RWPE2 (cell line): ENCODE results near the gene PSMB7.

Source experiments
- ATAC-seq: fragments of 200-7000 bp; cut with Tn5 transposase; 3 replicates; pipeline ENCODE4 v1.9.1; 2021; ENCODE audit warnings: low read depth
- DNase-seq: peaks from one replicate; pipeline ENCODE4 v3.0.0-alpha.2; 2020; ENCODE audit warnings: low spot score
- H3K27ac ChIP-seq: fragments of 450-650 bp; 2 replicates; pipeline ENCODE4 v1.5.1; 2017; ENCODE audit warnings: mild to moderate bottlenecking; ENCODE audit not compliant: poor library complexity, severe bottlenecking
- H3K27me3 ChIP-seq: fragments of 250-450 bp; sonication (Bioruptor Pico); 2 replicates; pipeline ENCODE4 v1.5.1; 2021; ENCODE audit warnings: mild to moderate bottlenecking, moderate library complexity; ENCODE audit not compliant: insufficient read depth, poor library complexity, severe bottlenecking
- H3K36me3 ChIP-seq: fragments of 250-450 bp; sonication (Bioruptor Pico); 2 replicates; pipeline ENCODE4 v1.5.1; 2020; ENCODE audit warnings: low read depth, mild to moderate bottlenecking, moderate library complexity
- H3K4me1 ChIP-seq: fragments of 250-450 bp; sonication (Bioruptor Pico); 2 replicates; pipeline ENCODE4 v1.5.1; 2021; ENCODE audit warnings: mild to moderate bottlenecking, moderate library complexity; ENCODE audit not compliant: insufficient read depth, poor library complexity, severe bottlenecking
- H3K4me3 ChIP-seq: fragments of 250-450 bp; sonication (Bioruptor Pico); 2 replicates; pipeline ENCODE4 v1.5.1; 2021; ENCODE audit warnings: mild to moderate bottlenecking, moderate library complexity; ENCODE audit not compliant: severe bottlenecking
- H3K9me3 ChIP-seq: fragments of 250-450 bp; sonication (Bioruptor Pico); 2 replicates; pipeline ENCODE4 v1.5.1; 2021; ENCODE audit warnings: mild to moderate bottlenecking, moderate library complexity; ENCODE audit not compliant: severe bottlenecking
- TF ChIP-seq, protein P1 (sequence below): fragments of 450-650 bp; IDR thresholded peaks from one replicate; pipeline ENCODE4 v1.5.1; 2017; ENCODE audit warnings: mild to moderate bottlenecking, moderate library complexity; ENCODE audit not compliant: poor library complexity, severe bottlenecking

Gene PSMB7

DNA sequence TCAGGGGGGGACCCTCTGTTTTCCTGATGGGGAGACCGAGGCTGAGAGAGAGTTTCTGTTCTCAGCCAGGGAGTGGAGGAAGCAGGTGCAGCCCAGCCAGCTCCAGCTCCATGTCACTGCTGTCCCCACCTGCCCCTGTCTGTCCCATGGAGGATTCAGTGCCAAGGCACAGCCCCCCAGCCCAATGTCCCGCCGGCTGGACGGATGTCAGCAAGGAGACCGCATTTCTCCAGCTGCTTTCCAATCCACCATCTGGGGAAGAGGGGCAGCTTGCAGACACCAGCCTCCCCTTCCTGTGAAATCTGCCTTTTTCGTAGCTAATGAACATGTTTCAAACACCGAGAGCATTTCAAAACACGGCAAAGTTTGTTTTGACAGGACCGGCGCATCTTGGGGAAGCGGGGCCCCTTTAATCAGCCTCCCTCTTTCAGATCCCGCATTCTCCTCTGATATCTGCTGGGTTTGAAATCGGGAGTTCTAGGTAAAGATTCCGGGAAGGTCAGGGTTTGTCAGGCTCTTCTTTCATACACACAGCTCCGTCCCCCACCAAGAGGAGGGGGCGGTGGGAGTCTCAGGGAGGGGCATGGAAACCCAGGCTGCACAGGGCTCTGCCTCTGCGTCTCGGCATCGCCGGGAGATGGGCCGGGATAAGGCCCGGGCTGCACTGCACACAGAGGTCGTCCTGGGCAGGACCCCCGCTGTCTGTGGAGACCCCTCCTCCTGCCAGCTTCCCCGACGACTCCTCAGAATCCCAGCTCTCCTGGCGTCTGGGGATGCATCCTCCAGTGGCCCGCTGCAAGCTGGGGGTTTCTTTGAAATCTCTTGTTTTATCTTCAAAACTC lies 82.7 kb downstream of the PSMB7 start:
- DNase-seq: no peak
- Histone ChIP-seq H3K9me3 (no peaks in the 10 kb centered on the region), H3K27ac (no peak overlapping the region), H3K4me3 (no peak overlapping the region), H3K27me3 (no peaks in the 10 kb centered on the region), H3K4me1 (no peaks in the 10 kb centered on the region), H3K36me3 (peaks cover 67% of the 10 kb centered on the region)
- TF ChIP-seq, protein P1, sequence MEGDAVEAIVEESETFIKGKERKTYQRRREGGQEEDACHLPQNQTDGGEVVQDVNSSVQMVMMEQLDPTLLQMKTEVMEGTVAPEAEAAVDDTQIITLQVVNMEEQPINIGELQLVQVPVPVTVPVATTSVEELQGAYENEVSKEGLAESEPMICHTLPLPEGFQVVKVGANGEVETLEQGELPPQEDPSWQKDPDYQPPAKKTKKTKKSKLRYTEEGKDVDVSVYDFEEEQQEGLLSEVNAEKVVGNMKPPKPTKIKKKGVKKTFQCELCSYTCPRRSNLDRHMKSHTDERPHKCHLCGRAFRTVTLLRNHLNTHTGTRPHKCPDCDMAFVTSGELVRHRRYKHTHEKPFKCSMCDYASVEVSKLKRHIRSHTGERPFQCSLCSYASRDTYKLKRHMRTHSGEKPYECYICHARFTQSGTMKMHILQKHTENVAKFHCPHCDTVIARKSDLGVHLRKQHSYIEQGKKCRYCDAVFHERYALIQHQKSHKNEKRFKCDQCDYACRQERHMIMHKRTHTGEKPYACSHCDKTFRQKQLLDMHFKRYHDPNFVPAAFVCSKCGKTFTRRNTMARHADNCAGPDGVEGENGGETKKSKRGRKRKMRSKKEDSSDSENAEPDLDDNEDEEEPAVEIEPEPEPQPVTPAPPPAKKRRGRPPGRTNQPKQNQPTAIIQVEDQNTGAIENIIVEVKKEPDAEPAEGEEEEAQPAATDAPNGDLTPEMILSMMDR: no peak
- no peak for ATAC-seq

- peaks cover 69% of the 10 kb centered on the region for H3K36me3 ChIP-seq
- no peaks in the 10 kb centered on the region for H3K4me1 ChIP-seq
- no peaks in the 10 kb centered on the region for H3K9me3 ChIP-seq
- no peak; the same call in 2 of the 3 replicates for ATAC-seq
- DNase-seq: no peak
- no peaks in the 10 kb centered on the region for H3K27me3 ChIP-seq
- no peak overlapping the region for H3K4me3 ChIP-seq
- TF ChIP-seq, protein P1: no peak
- no peak overlapping the region for H3K27ac ChIP-seq
Measured at GRCh38 chr9:124331580-124331979, 83.7 kb downstream of the PSMB7 start.

DNA sequence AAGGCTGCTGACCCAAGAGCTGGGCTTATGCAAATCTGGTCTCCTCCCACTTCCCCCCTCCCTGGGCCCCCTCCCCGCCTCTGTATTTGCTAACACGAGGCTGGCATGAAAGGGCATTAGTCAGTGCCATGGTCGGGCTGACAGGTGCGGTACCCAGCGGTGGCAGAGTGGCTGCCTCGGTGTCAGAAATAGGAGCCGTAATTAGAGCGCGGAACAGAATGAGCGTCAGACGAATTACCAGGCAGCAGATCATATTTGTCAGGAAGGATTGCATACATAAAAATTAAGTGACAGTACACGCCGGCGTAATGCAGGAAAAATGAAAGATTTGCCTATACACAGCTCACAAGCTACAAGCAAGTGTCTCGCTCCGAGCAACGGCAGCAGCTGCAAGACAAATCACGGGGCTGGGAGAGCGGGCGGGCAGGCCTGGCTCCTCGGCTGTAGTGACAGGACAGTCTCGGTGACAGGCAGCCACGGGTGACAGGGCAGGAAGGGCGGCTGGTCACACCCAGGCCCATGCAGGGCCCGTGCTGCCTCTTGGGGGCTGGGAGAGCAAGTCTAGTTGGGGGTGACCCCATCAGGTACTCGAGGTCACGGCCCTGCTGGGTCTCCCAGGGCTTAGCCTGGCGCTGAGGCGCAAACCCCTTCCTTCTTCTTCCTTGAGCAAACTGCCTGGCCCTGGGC lies 85.1 kb downstream of the PSMB7 start:
- Histone ChIP-seq H3K36me3 (peaks cover 63% of the 10 kb centered on the region), H3K9me3 (no peaks in the 10 kb centered on the region), H3K27ac (no peak overlapping the region), H3K27me3 (no peaks in the 10 kb centered on the region), H3K4me3 (no peak overlapping the region), H3K4me1 (no peaks in the 10 kb centered on the region)
- TF ChIP-seq, protein P1: no peak
- no peak for ATAC-seq
- no peak for DNase-seq

GRCh38 chr9:124329206-124329792 lies 85.9 kb downstream of the PSMB7 start:
- Histone ChIP-seq H3K4me3 (no peak overlapping the region), H3K9me3 (no peaks in the 10 kb centered on the region), H3K27ac (no peak overlapping the region), H3K4me1 (no peaks in the 10 kb centered on the region), H3K36me3 (peaks cover 66% of the 10 kb centered on the region), H3K27me3 (no peaks in the 10 kb centered on the region)
- ATAC-seq (no peak), DNase-seq (no peak)
- TF ChIP-seq, protein P1: no peak
